Astrocyte of the cerebellum (primary cell): Measurements from ENCODE around the gene KLC4.

Source experiments
- DNase-seq: peaks from one replicate; pipeline ENCODE4 v3.0.0-alpha.2; 2011; ENCODE audit warnings: low read depth
- H3K4me3 ChIP-seq: 2 replicates; pipeline ENCODE4 v1.5.1; 2011; ENCODE audit warnings: mild to moderate bottlenecking, low read depth, low read length, moderate library complexity
- CTCF ChIP-seq: IDR thresholded peaks from 2 replicates; pipeline ENCODE4 v1.5.1; 2012; ENCODE audit warnings: low read length, low read depth, moderate library complexity, mild to moderate bottlenecking; ENCODE audit errors: missing control alignments
- in situ Hi-C: cut with HindIII; loops from 2 replicates; pipeline ENCODE4 v1.10.0; 2017; ENCODE audit warnings: low sequenced_read_pairs

KLC4 gene

GRCh38 chr6:43097098-43097489, 37.7 kb downstream of the KLC4 start:
- DNase-seq, result no peak
- no peak overlapping the region for H3K4me3 ChIP-seq
- in situ Hi-C loops, result no loop called here
- TF ChIP-seq CTCF, result peak; percentile 24

GRCh38 chr6:43097502-43097901, 38.1 kb downstream of the KLC4 start:
- no peak for TF ChIP-seq CTCF
- in situ Hi-C loops, result no loop called here
- no peak for DNase-seq
- no peak overlapping the region for H3K4me3 ChIP-seq

- no peak overlapping the region for H3K4me3 ChIP-seq
- TF ChIP-seq CTCF, result no peak
- no peak for DNase-seq
- in situ Hi-C loops, result no loop called here
Observed at GRCh38 chr6:43101497-43101896, 42.1 kb downstream of the KLC4 start.

GRCh38 chr6:43103253-43103876, 43.9 kb downstream of the KLC4 start:
- TF ChIP-seq CTCF, result no peak
- no peak overlapping the region for H3K4me3 ChIP-seq
- no peak for DNase-seq
- in situ Hi-C loops, result no loop called here

GRCh38 chr6:43105538-43106222, 46.2 kb downstream of the KLC4 start:
- no peak for DNase-seq

More at GRCh38 chr6:43105538-43106222, 46.2 kb downstream of the KLC4 start:
- TF ChIP-seq CTCF, result no peak
- no peak overlapping the region for H3K4me3 ChIP-seq
- in situ Hi-C loops, result no loop called here
